OCI-LY1 (cell line): ENCODE measurements around the gene CCDC141.
"Not testable (repeated sequence)": the region's sequence is repeated elsewhere in the genome, so short reads cannot be mapped to it uniquely, and the experiment has no call there.

Source experiments
- H2AFZ ChIP-seq: fragments of 200-600 bp; sonication (generic), shearing (Covaris generic); 2 replicates; pipeline ENCODE4 v1.6.0; 2014; ENCODE audit warnings: antibody characterized with exemption, mild to moderate bottlenecking, low read length
- H3F3A ChIP-seq: fragments of 200-600 bp; sonication (generic), shearing (Covaris generic); 2 replicates; pipeline ENCODE4 v1.6.0; 2014; ENCODE audit warnings: mild to moderate bottlenecking, antibody characterized with exemption, low read length, moderate library complexity; ENCODE audit not compliant: insufficient read depth
- H3K27ac ChIP-seq: fragments of 200-600 bp; sonication (generic); 2 replicates; pipeline ENCODE4 v1.5.1; 2014; ENCODE audit warnings: low read length, mixed run types, mild to moderate bottlenecking, low read depth; ENCODE audit not compliant: poor library complexity, severe bottlenecking
- H3K27me3 ChIP-seq: fragments of 200-600 bp; sonication (generic); 2 replicates; pipeline ENCODE4 v1.6.0; 2014; ENCODE audit warnings: antibody characterized with exemption, mild to moderate bottlenecking, low read length, moderate library complexity; ENCODE audit not compliant: insufficient read depth
- H3K36me3 ChIP-seq: fragments of 200-600 bp; sonication (generic); 2 replicates; pipeline ENCODE4 v1.6.1; 2014; ENCODE audit warnings: mild to moderate bottlenecking, antibody characterized with exemption, low read length, moderate library complexity, mixed read lengths; ENCODE audit not compliant: insufficient read depth
- H3K4me1 ChIP-seq: fragments of 200-600 bp; sonication (generic); 2 replicates; pipeline ENCODE4 v1.5.1; 2014; ENCODE audit warnings: mild to moderate bottlenecking, low read length, moderate library complexity; ENCODE audit not compliant: insufficient read depth, severe bottlenecking
- H3K4me2 ChIP-seq: fragments of 200-600 bp; sonication (generic), shearing (Covaris generic); 2 replicates; pipeline ENCODE4 v1.6.1; 2014; ENCODE audit warnings: low read length
- H3K4me3 ChIP-seq: fragments of 200-600 bp; sonication (generic); 2 replicates; pipeline ENCODE4 v1.5.1; 2014; ENCODE audit warnings: low read length, low read depth, mild to moderate bottlenecking, mixed read lengths; ENCODE audit not compliant: poor library complexity, severe bottlenecking
- H3K79me2 ChIP-seq: fragments of 200-600 bp; shearing (Covaris generic); 2 replicates; pipeline ENCODE4 v1.6.1; 2016; ENCODE audit warnings: mixed run types, low read length, mixed read lengths; ENCODE audit not compliant: insufficient read depth
- H3K9ac ChIP-seq: fragments of 200-600 bp; sonication (generic), shearing (Covaris generic); 2 replicates; pipeline ENCODE4 v1.6.1; 2014; ENCODE audit warnings: mild to moderate bottlenecking, low read length, mixed read lengths
- H3K9me2 ChIP-seq: fragments of 200-600 bp; sonication (generic), shearing (Covaris generic); 2 replicates; pipeline ENCODE4 v1.6.1; 2014; ENCODE audit warnings: low read depth, mild to moderate bottlenecking, low read length, mixed read lengths
- H3K9me3 ChIP-seq: fragments of 200-600 bp; shearing (Covaris generic); 2 replicates; pipeline ENCODE4 v1.6.1; 2014; ENCODE audit warnings: low read length, mixed read lengths
- H4K20me1 ChIP-seq: fragments of 200-600 bp; sonication (generic), shearing (Covaris generic); 2 replicates; pipeline ENCODE4 v1.6.0; 2016; ENCODE audit warnings: mild to moderate bottlenecking, low read length; ENCODE audit not compliant: insufficient read depth
- CTCF ChIP-seq: fragments of 200-600 bp; sonication (generic), shearing (Covaris generic); IDR thresholded peaks from 2 replicates; pipeline ENCODE4 v1.5.1; 2017; ENCODE audit warnings: mild to moderate bottlenecking, antibody characterized with exemption, low read length, moderate library complexity, mixed read lengths
- EZH2 ChIP-seq: fragments of 200-600 bp; sonication (generic), shearing (Covaris generic); IDR thresholded peaks from 2 replicates; pipeline ENCODE4 v1.8.0; 2017; ENCODE audit warnings: borderline replicate concordance, mixed run types, mild to moderate bottlenecking, antibody characterized with exemption, low read length, moderate library complexity, mixed read lengths

CCDC141 gene

GRCh38 chr2:179020156-179020750 is 29.7 kb downstream of the CCDC141 start:
- Histone ChIP-seq H3K36me3 (no peaks in the 10 kb centered on the region), H3K9ac (peak overlapping the region; percentile 55), H3K27me3 (no peaks in the 10 kb centered on the region), H4K20me1 (no peaks in the 10 kb centered on the region), H3K9me3 (no peaks in the 10 kb centered on the region), H3K79me2 (no peaks in the 10 kb centered on the region), H3K4me3 (no peak overlapping the region), H2AFZ (no peak overlapping the region), H3F3A (no peaks in the 10 kb centered on the region), H3K9me2 (no peaks in the 10 kb centered on the region), H3K4me1 (peaks cover 65% of the 10 kb centered on the region), H3K27ac (peak overlapping the region; percentile 97), H3K4me2 (peak overlapping the region; percentile 63)
- TF ChIP-seq EZH2 (no peak), CTCF (peak; percentile 87)

- Histone ChIP-seq H3K4me3 (no peak overlapping the region), H2AFZ (no peak overlapping the region), H3K27ac (no peak overlapping the region), H3K36me3 (no peaks in the 10 kb centered on the region), H3K4me2 (no peak overlapping the region), H3K9ac (no peak overlapping the region), H4K20me1 (no peaks in the 10 kb centered on the region), H3K4me1 (peaks cover 55% of the 10 kb centered on the region), H3F3A (no peaks in the 10 kb centered on the region), H3K9me3 (no peaks in the 10 kb centered on the region), H3K27me3 (no peaks in the 10 kb centered on the region), H3K79me2 (no peaks in the 10 kb centered on the region), H3K9me2 (no peaks in the 10 kb centered on the region)
- TF ChIP-seq EZH2 (no peak), CTCF (no peak)
These were observed 30.7 kb downstream of the CCDC141 start for GRCh38 chr2:179019260-179019659.

- no peak overlapping the region for H3K9ac ChIP-seq
- TF ChIP-seq CTCF (no peak), EZH2 (no peak)
- no peaks in the 10 kb centered on the region for H3K36me3 ChIP-seq
- no peaks in the 10 kb centered on the region for H3K79me2 ChIP-seq
- no peak overlapping the region for H3K4me2 ChIP-seq
- no peaks in the 10 kb centered on the region for H3K9me3 ChIP-seq
- no peaks in the 10 kb centered on the region for H4K20me1 ChIP-seq
- peaks cover 42% of the 10 kb centered on the region for H3K4me1 ChIP-seq
- no peaks in the 10 kb centered on the region for H3K27me3 ChIP-seq
- H3K9me2 ChIP-seq: no peaks in the 10 kb centered on the region
- H2AFZ ChIP-seq: no peak overlapping the region
- no peak overlapping the region for H3K4me3 ChIP-seq
- peak overlapping the region; percentile 25 for H3K27ac ChIP-seq
- no peaks in the 10 kb centered on the region for H3F3A ChIP-seq
These were observed 32.1 kb downstream of the CCDC141 start for GRCh38 chr2:179017773-179018357.

GRCh38 chr2:179014189-179014588 is 35.7 kb downstream of the CCDC141 start:
- not testable (repeated sequence) for H3K9me2 ChIP-seq, H3K9me3 ChIP-seq, H3K4me2 ChIP-seq, H2AFZ ChIP-seq, H3K36me3 ChIP-seq, H3K27ac ChIP-seq, H4K20me1 ChIP-seq, H3K79me2 ChIP-seq, H3F3A ChIP-seq, H3K27me3 ChIP-seq, H3K4me3 ChIP-seq, H3K9ac ChIP-seq
- peaks cover 10% of the 10 kb centered on the region for H3K4me1 ChIP-seq
